A673 (cell line): ENCODE results near the gene AK5. TPM values are rescaled to one million over a fixed set of nuclear protein-coding genes. Genes with fewer than 3 reads are reported as not detected.

ENCODE experiments used
- BruUV-seq: library from RNA; stranded (reverse); fragments of 400-500 nt; replicated peaks from 2 replicates; lab custom pipeline; 2021; lab: Mats Ljungman, UMichigan
- CTCF ChIA-PET: fragments of 300-600 bp; sonication (Branson Sonifier 250); formaldehyde crosslinking; loops from one replicate; lab custom pipeline; 2022; ENCODE audit warnings: antibody characterized with exemption; lab: Charles Lee
- POLR2A ChIA-PET: fragments of 300-600 bp; sonication (Branson Sonifier 250); formaldehyde crosslinking; loops from one replicate; lab custom pipeline; 2022; ENCODE audit warnings: antibody characterized with exemption; ENCODE audit not compliant: low non-redundant PET; lab: Charles Lee
- DNase-seq: peaks from one replicate; pipeline ENCODE4 v3.0.0-alpha.2; 2015; ENCODE audit warnings: low spot score
- H3K27ac ChIP-seq: fragments of 200-600 bp; sonication (generic); 2 replicates; pipeline ENCODE4 v1.5.1; 2016; ENCODE audit warnings: mixed run types, low read depth, mild to moderate bottlenecking, mixed read lengths, antibody characterized with exemption, low read length; ENCODE audit not compliant: poor library complexity, severe bottlenecking
- H3K27me3 ChIP-seq: fragments of 200-600 bp; sonication (generic); replicated peaks from 2 replicates; pipeline ENCODE4 v1.6.1; 2017; ENCODE audit warnings: mixed run types, low read depth, mild to moderate bottlenecking, mixed read lengths, antibody characterized with exemption, low read length; ENCODE audit not compliant: insufficient read depth, poor library complexity
- H3K36me3 ChIP-seq: fragments of 200-600 bp; sonication (generic); 2 replicates; pipeline ENCODE4 v1.6.1; 2016; ENCODE audit warnings: mixed run types, mild to moderate bottlenecking, mixed read lengths, antibody characterized with exemption, low read length; ENCODE audit not compliant: insufficient read depth, poor library complexity, severe bottlenecking
- H3K4me1 ChIP-seq: fragments of 200-600 bp; sonication (generic); 2 replicates; pipeline ENCODE4 v1.6.1; 2017; ENCODE audit warnings: mixed run types, mild to moderate bottlenecking, mixed read lengths, antibody characterized with exemption, low read length; ENCODE audit not compliant: insufficient read depth, poor library complexity, severe bottlenecking
- H3K4me3 ChIP-seq: fragments of 200-600 bp; sonication (generic); 2 replicates; pipeline ENCODE4 v1.5.1; 2016; ENCODE audit warnings: low read depth, mixed run types, mild to moderate bottlenecking, mixed read lengths, low read length; ENCODE audit not compliant: poor library complexity, severe bottlenecking
- H3K9me3 ChIP-seq: fragments of 200-600 bp; sonication (generic); 2 replicates; pipeline ENCODE4 v1.6.1; 2016; ENCODE audit warnings: mixed run types, low read depth, mild to moderate bottlenecking, mixed read lengths, antibody characterized with exemption, low read length; ENCODE audit not compliant: poor library complexity, severe bottlenecking
- CTCF ChIP-seq: fragments of 300-800, 200-600 bp; sonication (generic); conservative IDR thresholded peaks from 2 replicates; pipeline ENCODE4 v1.5.1; 2017; ENCODE audit warnings: low read depth, mild to moderate bottlenecking, antibody characterized with exemption, low read length, moderate library complexity, mixed read lengths
- EZH2 ChIP-seq: fragments of 200-600 bp; sonication (generic); IDR thresholded peaks from 2 replicates; pipeline ENCODE4 v1.6.1; 2017; ENCODE audit warnings: borderline replicate concordance, low read depth, mild to moderate bottlenecking, mixed read lengths, antibody characterized with exemption, low read length; ENCODE audit not compliant: poor library complexity, severe bottlenecking
- intact Hi-C: fragments of 100-400 bp; cut with micrococcal nuclease; formaldehyde crosslinking; loops from one replicate; pipeline ENCODE4 v1.10.0; 2022; ENCODE audit not compliant: unreplicated experiment
- total RNA-seq: library from RNA; stranded (reverse); gene quantifications from 2 replicates; pipeline ENCODE4 v1.2.3, GENCODE V29; 2021

Gene AK5
- total RNA-seq, 1 experiment from 2014 or later: 0.47 TPM

- Histone ChIP-seq H3K27me3 (no peaks in the 10 kb centered on the region), H3K36me3 (no peaks in the 10 kb centered on the region), H3K4me3 (no peak overlapping the region), H3K4me1 (peaks cover 9% of the 10 kb centered on the region), H3K9me3 (no peaks in the 10 kb centered on the region), H3K27ac (no peak overlapping the region)
- intact Hi-C loops: loop anchor here (10.0 kb wide), 1 partner anchor 123 kb away; no protein-coding TSS in a partner anchor
- ChIA-PET CTCF (no interaction called here), POLR2A (no interaction called here)
- TF ChIP-seq EZH2 (no peak), CTCF (no peak)
- peak; percentile 77 for DNase-seq
- BruUV-seq: no TSS peak
Observed at GRCh38 chr1:77412069-77412819, 130.4 kb downstream of the AK5 start.

DNA sequence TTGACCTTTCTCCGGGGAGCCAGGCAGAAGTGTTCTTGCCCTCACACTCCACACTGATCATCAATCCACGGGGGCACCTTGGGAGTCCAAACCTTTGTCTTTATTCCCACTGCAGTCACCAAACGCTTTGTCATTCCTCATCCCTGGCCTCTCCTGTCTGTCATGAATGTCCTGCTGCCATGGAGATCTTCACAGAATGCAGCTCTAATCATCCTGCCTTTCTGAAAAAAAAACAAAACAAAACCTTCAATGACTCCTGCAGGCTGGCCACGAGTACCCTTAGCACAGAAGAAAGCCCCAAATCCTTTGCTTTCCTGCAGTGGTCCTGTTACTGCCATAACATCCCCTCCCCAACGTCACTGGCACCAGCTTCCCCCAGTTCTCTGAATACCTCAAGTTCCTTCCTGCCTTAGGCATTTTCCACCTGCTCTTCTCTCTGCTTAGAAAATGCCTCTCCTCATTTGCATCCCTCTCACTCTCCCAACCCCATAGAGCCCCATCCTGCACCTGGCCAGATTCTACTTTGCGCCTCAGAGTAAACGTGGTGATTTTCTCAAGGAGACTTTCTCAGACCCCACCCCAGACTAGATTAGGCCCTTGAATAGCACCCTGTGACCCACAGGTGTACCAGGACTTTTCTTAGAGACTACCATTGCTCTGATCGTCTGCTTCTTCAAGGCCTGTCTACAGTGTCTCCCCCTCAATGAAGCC, 131.2 kb downstream of the AK5 start:
- TF ChIP-seq EZH2 (no peak), CTCF (no peak)
- CTCF ChIA-PET: no interaction called here
- no peaks in the 10 kb centered on the region for H3K27me3 ChIP-seq
- no peaks in the 10 kb centered on the region for H3K36me3 ChIP-seq
- H3K9me3 ChIP-seq: no peaks in the 10 kb centered on the region
- no peak overlapping the region for H3K27ac ChIP-seq
- POLR2A ChIA-PET: no interaction called here
- H3K4me1 ChIP-seq: peaks cover 9% of the 10 kb centered on the region
- intact Hi-C loops: loop anchor here (10.0 kb wide), 1 partner anchor 122 kb away; no protein-coding TSS in a partner anchor
- DNase-seq: no peak
- no peak overlapping the region for H3K4me3 ChIP-seq
- no TSS peak for BruUV-seq

GRCh38 chr1:77413541-77414335, 131.9 kb downstream of the AK5 start:
- TF ChIP-seq EZH2: no peak
- TF ChIP-seq CTCF: no peak
- POLR2A ChIA-PET: no interaction called here
- no TSS peak for BruUV-seq
- no peak for DNase-seq
- Histone ChIP-seq H3K27ac (no peak overlapping the region), H3K4me3 (no peak overlapping the region), H3K27me3 (no peaks in the 10 kb centered on the region), H3K9me3 (no peaks in the 10 kb centered on the region), H3K4me1 (peaks cover 9% of the 10 kb centered on the region), H3K36me3 (no peaks in the 10 kb centered on the region)
- intact Hi-C loops: loop anchor here (10.0 kb wide), 1 partner anchor 121 kb away; no protein-coding TSS in a partner anchor
- CTCF ChIA-PET: no interaction called here
